ENCODE results near the gene HGS. TPM values are rescaled to one million over a fixed set of nuclear protein-coding genes. Genes with fewer than 3 reads are reported as not detected.

Gene HGS
- polyA plus RNA-seq, 1 donor from 2014 or later, result 81.1 TPM

DNA sequence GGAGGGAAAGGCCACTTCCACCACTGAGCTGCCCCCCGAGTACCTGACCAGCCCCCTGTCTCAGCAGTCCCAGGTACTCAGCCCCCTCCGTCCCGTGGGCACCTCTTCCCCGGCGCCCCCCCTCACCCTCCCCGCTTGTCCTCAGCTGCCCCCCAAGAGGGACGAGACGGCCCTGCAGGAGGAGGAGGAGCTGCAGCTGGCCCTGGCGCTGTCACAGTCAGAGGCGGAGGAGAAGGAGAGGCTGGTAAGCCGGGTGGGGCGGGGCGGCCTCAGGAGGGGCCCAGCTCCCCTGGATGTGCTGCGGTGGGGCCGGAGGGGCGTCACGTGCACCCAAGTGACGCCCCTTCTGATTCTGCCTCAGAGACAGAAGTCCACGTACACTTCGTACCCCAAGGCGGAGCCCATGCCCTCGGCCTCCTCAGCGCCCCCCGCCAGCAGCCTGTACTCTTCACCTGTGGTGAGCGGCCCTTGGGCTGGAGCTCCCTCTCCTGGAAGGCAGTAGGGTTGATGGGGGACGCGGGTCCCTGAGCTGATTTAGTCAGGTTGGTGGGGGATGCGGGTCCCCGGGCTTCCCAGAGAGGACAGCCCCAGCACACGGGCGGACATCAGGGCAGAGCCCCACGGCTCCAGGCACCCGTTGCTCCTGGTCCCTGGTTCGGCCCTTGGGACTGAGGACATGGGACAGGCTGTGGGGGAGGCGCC, 9.8 kb downstream of the HGS start:
- no peak overlapping the region for H3K4me3 ChIP-seq (ENCODE audit: low read length)
- H3K9me3 ChIP-seq (ENCODE audit: low read length), result no peaks in the 10 kb centered on the region
- peaks cover 5% of the 10 kb centered on the region for H3K36me3 ChIP-seq (ENCODE audit: insufficient read depth, low read length)
- H3F3A ChIP-seq (ENCODE audit: insufficient read depth, low read length, poor library complexity, severe bottlenecking), result no peaks in the 10 kb centered on the region
- no peaks in the 10 kb centered on the region for H3K9me2 ChIP-seq (ENCODE audit: insufficient read depth, low read length)
- TF ChIP-seq MXI1 (conservative IDR thresholded peaks at IDR 0.05; ENCODE audit: poor library complexity, severe bottlenecking) (no peak), EZH2 (IDR thresholded peaks at IDR 0.05; ENCODE audit: borderline replicate concordance, insufficient read depth, low read length, poor library complexity, severe bottlenecking) (no peak), SMC3 (conservative IDR thresholded peaks at IDR 0.05; ENCODE audit: poor library complexity) (no peak), TAF1 (IDR thresholded peaks at IDR 0.05; ENCODE audit: low read depth) (no peak), RAD21 (conservative IDR thresholded peaks at IDR 0.05) (no peak), POLR2AphosphoS5 (IDR thresholded peaks at IDR 0.05) (no peak), EP300 (conservative IDR thresholded peaks at IDR 0.05; ENCODE audit: poor library complexity, severe bottlenecking) (no peak)
- TF ChIP-seq, protein P1, sequence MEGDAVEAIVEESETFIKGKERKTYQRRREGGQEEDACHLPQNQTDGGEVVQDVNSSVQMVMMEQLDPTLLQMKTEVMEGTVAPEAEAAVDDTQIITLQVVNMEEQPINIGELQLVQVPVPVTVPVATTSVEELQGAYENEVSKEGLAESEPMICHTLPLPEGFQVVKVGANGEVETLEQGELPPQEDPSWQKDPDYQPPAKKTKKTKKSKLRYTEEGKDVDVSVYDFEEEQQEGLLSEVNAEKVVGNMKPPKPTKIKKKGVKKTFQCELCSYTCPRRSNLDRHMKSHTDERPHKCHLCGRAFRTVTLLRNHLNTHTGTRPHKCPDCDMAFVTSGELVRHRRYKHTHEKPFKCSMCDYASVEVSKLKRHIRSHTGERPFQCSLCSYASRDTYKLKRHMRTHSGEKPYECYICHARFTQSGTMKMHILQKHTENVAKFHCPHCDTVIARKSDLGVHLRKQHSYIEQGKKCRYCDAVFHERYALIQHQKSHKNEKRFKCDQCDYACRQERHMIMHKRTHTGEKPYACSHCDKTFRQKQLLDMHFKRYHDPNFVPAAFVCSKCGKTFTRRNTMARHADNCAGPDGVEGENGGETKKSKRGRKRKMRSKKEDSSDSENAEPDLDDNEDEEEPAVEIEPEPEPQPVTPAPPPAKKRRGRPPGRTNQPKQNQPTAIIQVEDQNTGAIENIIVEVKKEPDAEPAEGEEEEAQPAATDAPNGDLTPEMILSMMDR (IDR thresholded peaks at IDR 0.05; ENCODE audit: poor library complexity, severe bottlenecking), result no peak
- TF ChIP-seq, protein P2, sequence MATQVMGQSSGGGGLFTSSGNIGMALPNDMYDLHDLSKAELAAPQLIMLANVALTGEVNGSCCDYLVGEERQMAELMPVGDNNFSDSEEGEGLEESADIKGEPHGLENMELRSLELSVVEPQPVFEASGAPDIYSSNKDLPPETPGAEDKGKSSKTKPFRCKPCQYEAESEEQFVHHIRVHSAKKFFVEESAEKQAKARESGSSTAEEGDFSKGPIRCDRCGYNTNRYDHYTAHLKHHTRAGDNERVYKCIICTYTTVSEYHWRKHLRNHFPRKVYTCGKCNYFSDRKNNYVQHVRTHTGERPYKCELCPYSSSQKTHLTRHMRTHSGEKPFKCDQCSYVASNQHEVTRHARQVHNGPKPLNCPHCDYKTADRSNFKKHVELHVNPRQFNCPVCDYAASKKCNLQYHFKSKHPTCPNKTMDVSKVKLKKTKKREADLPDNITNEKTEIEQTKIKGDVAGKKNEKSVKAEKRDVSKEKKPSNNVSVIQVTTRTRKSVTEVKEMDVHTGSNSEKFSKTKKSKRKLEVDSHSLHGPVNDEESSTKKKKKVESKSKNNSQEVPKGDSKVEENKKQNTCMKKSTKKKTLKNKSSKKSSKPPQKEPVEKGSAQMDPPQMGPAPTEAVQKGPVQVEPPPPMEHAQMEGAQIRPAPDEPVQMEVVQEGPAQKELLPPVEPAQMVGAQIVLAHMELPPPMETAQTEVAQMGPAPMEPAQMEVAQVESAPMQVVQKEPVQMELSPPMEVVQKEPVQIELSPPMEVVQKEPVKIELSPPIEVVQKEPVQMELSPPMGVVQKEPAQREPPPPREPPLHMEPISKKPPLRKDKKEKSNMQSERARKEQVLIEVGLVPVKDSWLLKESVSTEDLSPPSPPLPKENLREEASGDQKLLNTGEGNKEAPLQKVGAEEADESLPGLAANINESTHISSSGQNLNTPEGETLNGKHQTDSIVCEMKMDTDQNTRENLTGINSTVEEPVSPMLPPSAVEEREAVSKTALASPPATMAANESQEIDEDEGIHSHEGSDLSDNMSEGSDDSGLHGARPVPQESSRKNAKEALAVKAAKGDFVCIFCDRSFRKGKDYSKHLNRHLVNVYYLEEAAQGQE (IDR thresholded peaks at IDR 0.05; ENCODE audit: borderline replicate concordance), result no peak
- no peak overlapping the region for H3K9ac ChIP-seq (ENCODE audit: low read length)
- H3K4me2 ChIP-seq (ENCODE audit: low read length), result no peak overlapping the region
- no peak overlapping the region for H2AFZ ChIP-seq (ENCODE audit: low read depth, low read length)
- no peaks in the 10 kb centered on the region for H3K27me3 ChIP-seq (ENCODE audit: insufficient read depth, low read depth, low read length)
- no peak overlapping the region for H3K27ac ChIP-seq (ENCODE audit: low read length)
- H3K79me2 ChIP-seq (replicated peaks; ENCODE audit: insufficient read depth, low read length), result no peaks in the 10 kb centered on the region
- H4K20me1 ChIP-seq (ENCODE audit: insufficient read depth), result no peaks in the 10 kb centered on the region

DNA sequence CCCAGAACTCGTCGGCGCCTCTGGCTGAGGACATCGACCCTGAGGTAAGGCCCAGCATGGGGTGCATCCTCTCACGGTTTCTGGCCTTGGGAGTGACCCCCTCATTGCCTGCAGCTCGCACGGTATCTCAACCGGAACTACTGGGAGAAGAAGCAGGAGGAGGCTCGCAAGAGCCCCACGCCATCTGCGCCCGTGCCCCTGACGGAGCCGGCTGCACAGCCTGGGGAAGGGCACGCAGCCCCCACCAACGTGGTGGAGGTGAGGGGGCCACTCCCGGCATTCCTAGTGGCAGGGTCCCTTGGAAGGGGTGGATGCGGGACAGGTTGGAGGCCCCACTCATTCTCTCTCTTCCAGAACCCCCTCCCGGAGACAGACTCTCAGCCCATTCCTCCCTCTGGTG, 11.0 kb downstream of the HGS start:
- Histone ChIP-seq H3K79me2 (replicated peaks; ENCODE audit: insufficient read depth, low read length) (no peaks in the 10 kb centered on the region), H3K4me3 (ENCODE audit: low read length) (no peak overlapping the region), H2AFZ (ENCODE audit: low read depth, low read length) (no peak overlapping the region), H3K36me3 (ENCODE audit: insufficient read depth, low read length) (peaks cover 5% of the 10 kb centered on the region), H3F3A (ENCODE audit: insufficient read depth, low read length, poor library complexity, severe bottlenecking) (no peaks in the 10 kb centered on the region), H3K9ac (ENCODE audit: low read length) (no peak overlapping the region), H3K4me2 (ENCODE audit: low read length) (no peak overlapping the region), H3K27ac (ENCODE audit: low read length) (no peak overlapping the region), H4K20me1 (ENCODE audit: insufficient read depth) (no peaks in the 10 kb centered on the region), H3K9me2 (ENCODE audit: insufficient read depth, low read length) (no peaks in the 10 kb centered on the region), H3K27me3 (ENCODE audit: insufficient read depth, low read depth, low read length) (no peaks in the 10 kb centered on the region), H3K9me3 (ENCODE audit: low read length) (no peaks in the 10 kb centered on the region)
- TF ChIP-seq SMC3 (conservative IDR thresholded peaks at IDR 0.05; ENCODE audit: poor library complexity) (no peak), MXI1 (conservative IDR thresholded peaks at IDR 0.05; ENCODE audit: poor library complexity, severe bottlenecking) (no peak), RAD21 (conservative IDR thresholded peaks at IDR 0.05) (no peak), POLR2AphosphoS5 (IDR thresholded peaks at IDR 0.05) (no peak), EP300 (conservative IDR thresholded peaks at IDR 0.05; ENCODE audit: poor library complexity, severe bottlenecking) (no peak)
- TF ChIP-seq, protein P1 (IDR thresholded peaks at IDR 0.05; ENCODE audit: poor library complexity, severe bottlenecking), result no peak
